B cell (primary cell): ENCODE measurements around the gene ZNF277. TPM values are rescaled to one million over a fixed set of nuclear protein-coding genes. Genes with fewer than 3 reads are reported as not detected.

Experiments used
- ATAC-seq: fragments of 200-7000 bp; cut with Tn5 transposase; one replicate; pipeline ENCODE4 v1.10.0; 2021; ENCODE audit warnings: low read depth, mild to moderate bottlenecking, moderate number of reproducible peaks, moderate library complexity
- CTCF ChIA-PET: fragments of 350-600 bp; sonication (Branson Sonifier 250); formaldehyde crosslinking; loops from one replicate; lab custom pipeline; 2021; ENCODE audit warnings: antibody characterized with exemption, inconsistent platforms; lab: Charles Lee
- POLR2A ChIA-PET: fragments of 350-600 bp; sonication (Branson Sonifier 250); formaldehyde crosslinking; loops from one replicate; lab custom pipeline; 2021; ENCODE audit warnings: antibody characterized with exemption; lab: Charles Lee
- DNase-seq: peaks from one replicate; pipeline ENCODE4 v3.0.0; 2013
- H2AFZ ChIP-seq: 2 replicates; pipeline ENCODE4 v1.6.1; 2012; ENCODE audit warnings: mild to moderate bottlenecking, low read depth, low read length; ENCODE audit not compliant: insufficient read depth, poor library complexity, severe bottlenecking
- H3K27ac ChIP-seq, 2 donors: 1 replicate in 1 of 2; 2 replicates in 1 of 2; pipeline ENCODE4 v1.5.1; 2012 to 2013; ENCODE audit warnings: low read length in 2 of 2, mild to moderate bottlenecking in 2 of 2, moderate library complexity in 1 of 2
- H3K27me3 ChIP-seq, 4 experiments: fragments of 200-600 bp in 1 of 4; sonication (generic) in 1 of 4; replicated peaks in 1 of 4; 1 replicate in 2 of 4; 2 replicates in 2 of 4; pipeline versions ENCODE4 v1.6.1 to v1.7.0; 2013 to 2016; ENCODE audit warnings: low read length in 3 of 4, mild to moderate bottlenecking in 2 of 4, mixed read lengths in 1 of 4, moderate library complexity in 1 of 4; ENCODE audit not compliant: insufficient read depth in 4 of 4, control insufficient read depth in 3 of 4; ENCODE audit errors: control extremely low read depth in 1 of 4
- H3K36me3 ChIP-seq, 2 experiments: replicated peaks in 1 of 2; 1 replicate in 1 of 2; 2 replicates in 1 of 2; pipeline versions ENCODE4 v1.6.1 to v1.7.1; 2013; ENCODE audit warnings: low read length in 1 of 2; ENCODE audit not compliant: insufficient read depth in 2 of 2, control insufficient read depth in 1 of 2; ENCODE audit errors: control extremely low read depth in 1 of 2, extremely low read depth in 1 of 2
- H3K4me1 ChIP-seq, 2 donors: fragments of 200-600 bp in 1 of 2; sonication (generic) in 1 of 2; 1 replicate in 1 of 2; 2 replicates in 1 of 2; pipeline versions ENCODE4 v1.5.1 to v1.6.1; 2013 to 2017; ENCODE audit warnings: low read length in 2 of 2; ENCODE audit not compliant: control insufficient read depth in 2 of 2, insufficient read depth in 2 of 2
- H3K4me2 ChIP-seq: replicated peaks from 2 replicates; pipeline ENCODE3; 2012; ENCODE audit warnings: mild to moderate bottlenecking, low read depth, low read length; ENCODE audit not compliant: poor library complexity, severe bottlenecking
- H3K4me3 ChIP-seq, 5 experiments: fragments of 200-600 bp in 1 of 5; sonication (generic) in 1 of 5; 1 replicate in 3 of 5; 2 replicates in 2 of 5; pipeline versions ENCODE4 v1.5.1 to v1.7.0; 2011 to 2016; ENCODE audit warnings: low read length in 4 of 5, mild to moderate bottlenecking in 4 of 5, low read depth in 2 of 5, control low read depth in 1 of 5, moderate library complexity in 1 of 5; ENCODE audit not compliant: insufficient read depth in 1 of 5; ENCODE audit errors: control extremely low read depth in 1 of 5, extremely low read depth in 1 of 5
- H3K79me2 ChIP-seq: fragments of 200-600 bp; sonication (generic); one replicate; pipeline ENCODE4 v1.6.0; 2016; ENCODE audit warnings: low read length; ENCODE audit not compliant: control insufficient read depth, insufficient read depth
- H3K9ac ChIP-seq: fragments of 200-600 bp; sonication (generic); 2 replicates; pipeline ENCODE4 v1.6.1; 2017; ENCODE audit warnings: mild to moderate bottlenecking, low read length, moderate library complexity
- H3K9me3 ChIP-seq, 3 donors: one replicate each; pipeline versions ENCODE4 v1.6.1 to v1.7.1; 2013; ENCODE audit warnings: low read length in 2 of 3; ENCODE audit not compliant: control insufficient read depth in 2 of 3, insufficient read depth in 1 of 3; ENCODE audit errors: control extremely low read depth in 1 of 3
- H4K20me1 ChIP-seq: 2 replicates; pipeline ENCODE4 v1.6.0; 2012; ENCODE audit warnings: mild to moderate bottlenecking, low read length; ENCODE audit not compliant: insufficient read depth, control insufficient read depth, poor library complexity, severe bottlenecking
- H3K27ac Mint-ChIP-seq: one replicate; pipeline ENCODE4 v1.8.0; 2021; ENCODE audit warnings: mixed read lengths
- H3K27me3 Mint-ChIP-seq: one replicate; pipeline ENCODE4 v1.8.0; 2021; ENCODE audit warnings: mixed read lengths
- H3K4me1 Mint-ChIP-seq: one replicate; pipeline ENCODE4 v1.8.0; 2021; ENCODE audit warnings: mixed read lengths
- H3K4me3 Mint-ChIP-seq: one replicate; pipeline ENCODE4 v1.8.0; 2021; ENCODE audit warnings: mixed read lengths
- H3K9me3 Mint-ChIP-seq: one replicate; pipeline ENCODE4 v1.8.0; 2022; ENCODE audit warnings: mixed read lengths; ENCODE audit not compliant: insufficient read depth
- CTCF ChIP-seq: fragments of 200-600 bp; IDR thresholded peaks from one replicate; pipeline ENCODE4 v1.8.0; 2022; ENCODE audit warnings: antibody characterized with exemption, mild to moderate bottlenecking
- EZH2 ChIP-seq: IDR thresholded peaks from 2 replicates; pipeline ENCODE4 v1.6.1; 2012; ENCODE audit warnings: borderline replicate concordance, low read depth, mild to moderate bottlenecking, moderate library complexity, low read length; ENCODE audit not compliant: insufficient read depth, poor library complexity, severe bottlenecking
- WGBS: methylation state at CpG from one replicate; pipeline ENCODE4 v1.1.5; 2013; ENCODE audit warnings: missing lambda C conversion rate; ENCODE audit not compliant: insufficient coverage; 5-methylcytosine and 5-hydroxymethylcytosine counted together
- intact Hi-C: fragments of 100-400 bp; cut with micrococcal nuclease; formaldehyde crosslinking; loops from one replicate; pipeline ENCODE4 v1.10.0; 2022
- polyA plus RNA-seq: library from polyadenylated mRNA; depleted of rRNA; stranded (reverse); fragments of >200 nt; gene quantifications from 2 replicates; pipeline ENCODE4 v1.2.3, GENCODE V29; 2012
- total RNA-seq, 2 donors: library from RNA; stranded (reverse); fragments of 120-200 nt in 1 of 2; gene quantifications; 1 replicate in 1 of 2; 2 replicates in 1 of 2; pipeline versions ENCODE4 v1.2.3 to v1.2.4, GENCODE V29; 2013 to 2022

The ZNF277 gene
- total and polyA plus RNA-seq, 2 donors (not counting 1 experiment from before 2014, with no cell fraction given): 9.5 to 18.6 TPM

- no peak overlapping the region for H3K4me3 Mint-ChIP-seq
- ATAC-seq (no peak), DNase-seq (no peak)
- no peak overlapping the region for H3K9ac ChIP-seq
- H3K27me3 Mint-ChIP-seq: no peaks in the 10 kb centered on the region
- H3K27me3 ChIP-seq: no peaks in the 10 kb centered on the region
- POLR2A ChIA-PET: no interaction called here
- H3K4me1 ChIP-seq: peaks cover 0 to 5% of the 10 kb centered on the region in 2 donors
- intact Hi-C loops: no loop called here
- H3K27ac Mint-ChIP-seq: no peak overlapping the region
- no peaks in the 10 kb centered on the region for H3K36me3 ChIP-seq
- H3K79me2 ChIP-seq: peaks cover 10% of the 10 kb centered on the region
- no peaks in the 10 kb centered on the region for H3K9me3 ChIP-seq
- no peak overlapping the region for H3K27ac ChIP-seq
- H4K20me1 ChIP-seq: no peaks in the 10 kb centered on the region
- H3K9me3 Mint-ChIP-seq: no peaks in the 10 kb centered on the region
- no peak overlapping the region for H2AFZ ChIP-seq
- no peak for TF ChIP-seq CTCF
- peaks cover 22% of the 10 kb centered on the region for H3K4me1 Mint-ChIP-seq
- WGBS: no CpG with 5 or more reads among the region's 1 CpG
- CTCF ChIA-PET: no interaction called here
- no peak overlapping the region for H3K4me3 ChIP-seq
- no peak overlapping the region for H3K4me2 ChIP-seq
Observed at GRCh38 chr7:112267944-112268691, 61.6 kb downstream of the ZNF277 start.

GRCh38 chr7:112271162-112271561, 64.7 kb downstream of the ZNF277 start:
- H3K36me3 ChIP-seq: no peaks in the 10 kb centered on the region
- H3K9me3 ChIP-seq: no peaks in the 10 kb centered on the region
- TF ChIP-seq CTCF: no peak
- no peak for TF ChIP-seq EZH2
- Mint-ChIP-seq H3K27ac (no peak overlapping the region), H3K27me3 (no peaks in the 10 kb centered on the region), H3K4me3 (no peak overlapping the region), H3K9me3 (no peaks in the 10 kb centered on the region), H3K4me1 (peaks cover 7% of the 10 kb centered on the region)
- no CpG with 5 or more reads among the region's 2 CpGs for WGBS
- H3K27me3 ChIP-seq: no peaks in the 10 kb centered on the region
- CTCF ChIA-PET: no interaction called here
- no peaks in the 10 kb centered on the region for H4K20me1 ChIP-seq
- H3K79me2 ChIP-seq: peaks cover 6% of the 10 kb centered on the region
- no peak overlapping the region for H3K27ac ChIP-seq
- no peak overlapping the region for H3K4me2 ChIP-seq
- H2AFZ ChIP-seq: no peak overlapping the region
- POLR2A ChIA-PET: no interaction called here
- H3K9ac ChIP-seq: no peak overlapping the region
- no peak overlapping the region for H3K4me3 ChIP-seq
- ATAC-seq (no peak), DNase-seq (no peak)
- intact Hi-C loops: no loop called here
- peaks cover 0 to 2% of the 10 kb centered on the region in 2 donors for H3K4me1 ChIP-seq
